Activated CD8-positive, alpha-beta T cell treated with anti-CD3 and anti-CD28 coated beads for 36 hours (primary cell): ENCODE measurements around the gene KCNJ6. TPM values are rescaled to one million over a fixed set of nuclear protein-coding genes. Genes with fewer than 3 reads are reported as not detected.

Source experiments
- ATAC-seq: fragments of 200-7000 bp; cut with Tn5 transposase; one replicate; pipeline ENCODE4 v1.10.0; 2021; ENCODE audit warnings: mild to moderate bottlenecking, moderate library complexity
- CTCF ChIA-PET: fragments of 350-600 bp; sonication (Branson Sonifier 250); formaldehyde crosslinking; loops from one replicate; lab custom pipeline; 2021; ENCODE audit warnings: antibody characterized with exemption; lab: Charles Lee
- POLR2A ChIA-PET: fragments of 350-600 bp; sonication (Branson Sonifier 250); formaldehyde crosslinking; loops from one replicate; lab custom pipeline; 2021; ENCODE audit warnings: antibody characterized with exemption; lab: Charles Lee
- DNase-seq: peaks from one replicate; pipeline ENCODE4 v3.0.0-alpha.2; 2020
- H3K27ac Mint-ChIP-seq: one replicate; pipeline ENCODE4 v1.8.0; 2021; ENCODE audit warnings: mild to moderate bottlenecking, mixed read lengths
- H3K27me3 Mint-ChIP-seq: one replicate; pipeline ENCODE4 v1.8.0; 2021; ENCODE audit warnings: mixed read lengths
- H3K36me3 Mint-ChIP-seq: one replicate; pipeline ENCODE4 v1.8.0; 2021; ENCODE audit warnings: low read depth, mixed read lengths
- H3K4me1 Mint-ChIP-seq: one replicate; pipeline ENCODE4 v1.8.0; 2021; ENCODE audit warnings: low read depth, mixed read lengths
- H3K4me3 Mint-ChIP-seq: one replicate; pipeline ENCODE4 v1.8.0; 2021; ENCODE audit warnings: mild to moderate bottlenecking, moderate library complexity, mixed read lengths
- H3K9me3 Mint-ChIP-seq: one replicate; pipeline ENCODE4 v1.8.0; 2021; ENCODE audit warnings: mixed read lengths
- CTCF ChIP-seq: fragments of 200-600 bp; IDR thresholded peaks from one replicate; pipeline ENCODE4 v1.8.0; 2022; ENCODE audit warnings: antibody characterized with exemption, mild to moderate bottlenecking
- intact Hi-C: fragments of 100-400 bp; cut with micrococcal nuclease; formaldehyde crosslinking; loops from one replicate; pipeline ENCODE4 v1.10.0; 2022
- total RNA-seq, 2 experiments: library from RNA; stranded (reverse); gene quantifications; one replicate each; pipeline ENCODE4 v1.2.3, GENCODE V29; 2021

Gene KCNJ6
- total RNA-seq, 2 experiments from 2014 or later: not detected

GRCh38 chr21:37558676-37559211 is 357.5 kb downstream of the KCNJ6 start:
- CTCF ChIA-PET: no interaction called here
- no peak overlapping the region for H3K4me3 Mint-ChIP-seq
- DNase-seq (no peak), ATAC-seq (no peak)
- H3K27ac Mint-ChIP-seq: no peak overlapping the region
- no peak for TF ChIP-seq CTCF
- POLR2A ChIA-PET: no interaction called here
- H3K27me3 Mint-ChIP-seq: peaks cover 3% of the 10 kb centered on the region
- H3K36me3 Mint-ChIP-seq: no peaks in the 10 kb centered on the region
- H3K4me1 Mint-ChIP-seq: peaks cover 7% of the 10 kb centered on the region
- intact Hi-C loops: no loop called here
- H3K9me3 Mint-ChIP-seq: peaks cover 8% of the 10 kb centered on the region
